Measurements from ENCODE around the gene INF2. TPM values are rescaled to one million over a fixed set of nuclear protein-coding genes. Genes with fewer than 3 reads are reported as not detected.
A peak's percentile ranks its signal among the peaks of the same experiment; 100 is the strongest.

The INF2 gene
- total and polyA plus RNA-seq, 4 donors, result 13.1 to 51.6 (median 25.5) TPM

GRCh38 chr14:104708606-104709268 lies 19.3 kb downstream of the INF2 start:
- no peaks in the 10 kb centered on the region for H3K27me3 ChIP-seq (ENCODE audit: control insufficient read depth in 4 of 4, insufficient read depth in 4 of 4, low read length in 3 of 4)
- no peaks in the 10 kb centered on the region for H3K9me3 ChIP-seq (ENCODE audit: control insufficient read depth in 4 of 4, low read length in 3 of 4)
- no peak overlapping the region for H3K9ac ChIP-seq (ENCODE audit: low read depth in 1 of 2, low read length in 2 of 2)
- WGBS, result 58% methylated on average over 20 of the region's 20 CpGs
- H3K36me3 ChIP-seq (ENCODE audit: control insufficient read depth in 4 of 4, insufficient read depth in 3 of 4, low read depth in 1 of 4, low read length in 3 of 4), result peaks cover 7 to 54% (median 22%) of the 10 kb centered on the region in 4 donors
- TF ChIP-seq RAD21 (IDR thresholded peaks at IDR 0.05), result peak; percentile 86 to 91
- TF ChIP-seq SP1 (IDR thresholded peaks at IDR 0.05), result no peak
- TF ChIP-seq TAF1 (conservative IDR thresholded peaks at IDR 0.05), result no peak
- TF ChIP-seq CTCF (IDR thresholded peaks at IDR 0.05; ENCODE audit: low read depth, low read length, missing input control), result peak; percentile 95
- no peak for TF ChIP-seq ZBTB33 (IDR thresholded peaks at IDR 0.05)
- TF ChIP-seq NR2F2 (IDR thresholded peaks at IDR 0.05), result no peak
- TF ChIP-seq YY1 (IDR thresholded peaks at IDR 0.05), result no peak
- no peak for TF ChIP-seq HNF4G (IDR thresholded peaks at IDR 0.05)
- no peak overlapping the region for H3K4me3 ChIP-seq (ENCODE audit: low read depth in 1 of 3, low read length in 3 of 3)
- no peaks in the 10 kb centered on the region for H3K4me1 ChIP-seq (ENCODE audit: control insufficient read depth in 4 of 4, insufficient read depth in 4 of 4, low read length in 3 of 4)
- DNase-seq (ENCODE audit: low spot score), result peak; percentile 77
- no peak overlapping the region for H3K27ac ChIP-seq (ENCODE audit: low read depth in 1 of 2, low read length in 2 of 2)

GRCh38 chr14:104709387-104710039 lies 20.1 kb downstream of the INF2 start:
- H3K4me3 ChIP-seq (ENCODE audit: low read depth in 1 of 3, low read length in 3 of 3), result no peak overlapping the region
- peaks cover 10 to 58% (median 22%) of the 10 kb centered on the region in 4 donors for H3K36me3 ChIP-seq (ENCODE audit: control insufficient read depth in 4 of 4, insufficient read depth in 3 of 4, low read depth in 1 of 4, low read length in 3 of 4)
- no peaks in the 10 kb centered on the region for H3K9me3 ChIP-seq (ENCODE audit: control insufficient read depth in 4 of 4, low read length in 3 of 4)
- H3K27ac ChIP-seq (ENCODE audit: low read depth in 1 of 2, low read length in 2 of 2), result no peak overlapping the region
- no peak for TF ChIP-seq MAX (IDR thresholded peaks at IDR 0.05)
- TF ChIP-seq FOXA2 (IDR thresholded peaks at IDR 0.05), result no peak
- no peak for TF ChIP-seq ZBTB33 (IDR thresholded peaks at IDR 0.05)
- TF ChIP-seq TAF1 (conservative IDR thresholded peaks at IDR 0.05), result no peak
- no peak for TF ChIP-seq RAD21 (IDR thresholded peaks at IDR 0.05)
- no peak for TF ChIP-seq GABPA (IDR thresholded peaks at IDR 0.05 in 1 of 2, conservative IDR thresholded peaks at IDR 0.05 in 1 of 2)
- TF ChIP-seq CTCF (IDR thresholded peaks at IDR 0.05; ENCODE audit: low read depth, low read length, missing input control), result no peak
- no peak for TF ChIP-seq FOXA1 (IDR thresholded peaks at IDR 0.05)
- no peak for TF ChIP-seq HNF4A (conservative IDR thresholded peaks at IDR 0.05)
- no peak for TF ChIP-seq REST (IDR thresholded peaks at IDR 0.05)
- no peak for TF ChIP-seq RXRA (IDR thresholded peaks at IDR 0.05)
- TF ChIP-seq ATF3 (IDR thresholded peaks at IDR 0.05), result no peak
- TF ChIP-seq JUND (IDR thresholded peaks at IDR 0.05), result no peak
- TF ChIP-seq EGR1 (IDR thresholded peaks at IDR 0.05; ENCODE audit: low read depth in 2 of 2), result no peak
- TF ChIP-seq SP1 (IDR thresholded peaks at IDR 0.05), result no peak
- TF ChIP-seq NR2F2 (IDR thresholded peaks at IDR 0.05), result no peak
- TF ChIP-seq HNF4G (IDR thresholded peaks at IDR 0.05), result no peak
- no peak for TF ChIP-seq YY1 (IDR thresholded peaks at IDR 0.05)
- DNase-seq (ENCODE audit: low spot score), result no peak
- H3K9ac ChIP-seq (ENCODE audit: low read depth in 1 of 2, low read length in 2 of 2), result no peak overlapping the region
- no peaks in the 10 kb centered on the region for H3K4me1 ChIP-seq (ENCODE audit: control insufficient read depth in 4 of 4, insufficient read depth in 4 of 4, low read length in 3 of 4)
- H3K27me3 ChIP-seq (ENCODE audit: control insufficient read depth in 4 of 4, insufficient read depth in 4 of 4, low read length in 3 of 4), result no peaks in the 10 kb centered on the region
- WGBS, result 96% methylated on average over 18 of the region's 18 CpGs
